Fibroblast of pulmonary artery (primary cell): ENCODE data around the gene TNRC6C.

Experiments used
- DNase-seq: peaks from one replicate; pipeline ENCODE4 v3.0.0-alpha.2; 2010; ENCODE audit warnings: low read depth
- H3K4me3 ChIP-seq: replicated peaks from 2 replicates; pipeline ENCODE4 v1.5.1; 2011; ENCODE audit warnings: low read depth, mild to moderate bottlenecking, control low read depth, low read length, moderate library complexity
- TF ChIP-seq, protein P1 (sequence below): IDR thresholded peaks from 2 replicates; pipeline ENCODE4 v1.5.1; 2011; ENCODE audit warnings: mild to moderate bottlenecking, control low read depth, low read length, inconsistent platforms; ENCODE audit errors: missing control alignments

TNRC6C gene

DNA sequence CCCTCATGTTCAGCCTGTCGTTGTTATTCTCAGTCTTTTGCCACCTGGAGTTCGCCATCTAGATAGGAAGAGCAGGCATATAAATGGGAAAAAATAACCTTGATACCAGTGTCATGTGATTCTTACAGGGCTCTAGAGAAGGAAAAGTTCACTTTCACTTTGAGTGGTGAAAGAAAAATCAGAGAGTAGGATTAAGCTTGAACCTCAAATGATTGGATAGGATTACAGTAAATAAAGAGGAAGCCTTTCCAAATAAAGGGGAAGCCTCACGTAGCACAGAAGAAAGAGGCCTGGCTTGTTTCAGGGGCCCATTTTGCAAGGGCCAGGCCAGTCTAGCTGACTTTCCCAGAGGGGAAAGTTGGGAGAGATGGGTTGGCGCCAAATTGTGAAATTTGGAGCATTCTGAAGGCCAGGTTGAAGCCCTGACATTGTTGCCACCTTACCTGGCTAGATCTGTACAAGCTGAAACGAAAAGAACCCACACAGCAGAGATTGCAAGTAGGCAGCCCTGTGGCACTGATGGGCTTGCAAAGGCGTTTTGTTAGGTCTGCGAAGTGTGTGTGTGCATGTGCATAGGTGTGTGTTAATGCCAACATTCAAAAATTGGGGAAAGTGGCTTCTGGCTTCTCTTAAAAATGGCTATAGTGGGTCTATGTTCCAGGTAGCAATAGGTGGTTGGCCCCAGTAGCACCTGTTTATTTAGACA, 131.2 kb downstream of the TNRC6C start:
- no peak for DNase-seq
- TF ChIP-seq, protein P1, sequence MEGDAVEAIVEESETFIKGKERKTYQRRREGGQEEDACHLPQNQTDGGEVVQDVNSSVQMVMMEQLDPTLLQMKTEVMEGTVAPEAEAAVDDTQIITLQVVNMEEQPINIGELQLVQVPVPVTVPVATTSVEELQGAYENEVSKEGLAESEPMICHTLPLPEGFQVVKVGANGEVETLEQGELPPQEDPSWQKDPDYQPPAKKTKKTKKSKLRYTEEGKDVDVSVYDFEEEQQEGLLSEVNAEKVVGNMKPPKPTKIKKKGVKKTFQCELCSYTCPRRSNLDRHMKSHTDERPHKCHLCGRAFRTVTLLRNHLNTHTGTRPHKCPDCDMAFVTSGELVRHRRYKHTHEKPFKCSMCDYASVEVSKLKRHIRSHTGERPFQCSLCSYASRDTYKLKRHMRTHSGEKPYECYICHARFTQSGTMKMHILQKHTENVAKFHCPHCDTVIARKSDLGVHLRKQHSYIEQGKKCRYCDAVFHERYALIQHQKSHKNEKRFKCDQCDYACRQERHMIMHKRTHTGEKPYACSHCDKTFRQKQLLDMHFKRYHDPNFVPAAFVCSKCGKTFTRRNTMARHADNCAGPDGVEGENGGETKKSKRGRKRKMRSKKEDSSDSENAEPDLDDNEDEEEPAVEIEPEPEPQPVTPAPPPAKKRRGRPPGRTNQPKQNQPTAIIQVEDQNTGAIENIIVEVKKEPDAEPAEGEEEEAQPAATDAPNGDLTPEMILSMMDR = no peak
- no peak overlapping the region for H3K4me3 ChIP-seq

DNA sequence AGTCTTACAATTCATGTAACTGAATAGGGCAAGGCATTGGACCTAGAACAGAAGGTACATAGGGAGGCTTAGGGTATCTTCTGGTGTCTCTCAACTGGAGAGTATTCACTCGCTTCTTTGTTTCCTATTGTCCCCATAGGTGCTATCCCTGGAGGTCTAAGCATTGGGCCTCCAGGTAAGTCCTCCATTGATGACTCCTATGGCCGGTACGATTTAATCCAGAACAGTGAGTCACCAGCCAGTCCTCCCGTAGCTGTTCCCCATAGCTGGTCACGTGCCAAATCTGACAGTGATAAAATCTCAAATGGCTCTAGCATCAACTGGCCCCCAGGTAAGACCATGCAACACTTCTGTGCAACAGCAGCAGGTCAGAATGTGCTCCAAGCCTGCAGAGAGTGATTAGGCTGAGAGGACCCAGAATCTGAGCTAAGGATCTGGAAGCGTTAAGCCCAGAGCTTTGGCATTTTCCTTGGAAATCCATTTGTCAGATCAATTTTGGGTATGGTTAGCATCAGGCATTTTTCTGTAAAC, 134.4 kb downstream of the TNRC6C start:
- no peak overlapping the region for H3K4me3 ChIP-seq
- TF ChIP-seq, protein P1 = no peak
- no peak for DNase-seq

DNA sequence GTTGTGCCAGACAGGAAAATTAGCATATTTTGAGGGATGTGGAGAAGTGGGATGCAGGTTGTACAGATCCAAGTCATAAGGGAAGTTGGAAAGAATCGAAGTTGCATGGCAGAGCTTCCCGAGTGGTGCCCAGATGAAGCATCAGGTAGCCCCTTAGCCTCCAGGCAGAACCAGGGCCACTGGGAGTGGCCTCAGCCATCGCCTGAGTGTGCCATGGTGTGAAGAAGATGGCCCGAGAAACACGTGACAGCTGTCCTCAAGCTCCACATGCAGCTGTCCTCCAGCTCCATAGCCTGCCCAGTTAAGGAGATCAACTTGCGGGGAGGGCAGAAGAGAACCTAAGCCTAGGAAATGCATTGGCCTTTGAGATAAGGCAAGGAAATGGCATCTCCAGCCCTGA, 136.5 kb downstream of the TNRC6C start:
- no peak for DNase-seq
- TF ChIP-seq, protein P1 = no peak
- H3K4me3 ChIP-seq = no peak overlapping the region

DNA sequence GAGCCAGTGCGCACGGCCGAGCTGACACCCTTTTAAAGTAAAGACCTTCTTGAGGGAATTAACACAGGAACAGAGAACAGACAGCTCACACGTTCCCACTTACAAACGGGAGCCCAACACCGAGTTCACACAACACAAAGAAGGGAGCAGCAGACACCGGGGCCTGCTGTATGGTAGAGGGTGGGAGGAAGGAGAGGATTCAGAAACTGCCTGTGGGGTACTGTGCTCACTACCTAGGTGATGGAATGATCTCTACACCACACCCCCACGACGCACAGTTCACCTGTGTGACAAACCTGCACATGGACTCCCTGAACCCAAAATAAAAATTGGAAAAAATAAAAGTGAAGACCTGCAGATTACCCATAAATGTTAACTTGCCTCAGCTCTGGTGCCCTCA, 137.6 kb downstream of the TNRC6C start:
- no peak for DNase-seq
- TF ChIP-seq, protein P1 = no peak
- no peak overlapping the region for H3K4me3 ChIP-seq

DNA sequence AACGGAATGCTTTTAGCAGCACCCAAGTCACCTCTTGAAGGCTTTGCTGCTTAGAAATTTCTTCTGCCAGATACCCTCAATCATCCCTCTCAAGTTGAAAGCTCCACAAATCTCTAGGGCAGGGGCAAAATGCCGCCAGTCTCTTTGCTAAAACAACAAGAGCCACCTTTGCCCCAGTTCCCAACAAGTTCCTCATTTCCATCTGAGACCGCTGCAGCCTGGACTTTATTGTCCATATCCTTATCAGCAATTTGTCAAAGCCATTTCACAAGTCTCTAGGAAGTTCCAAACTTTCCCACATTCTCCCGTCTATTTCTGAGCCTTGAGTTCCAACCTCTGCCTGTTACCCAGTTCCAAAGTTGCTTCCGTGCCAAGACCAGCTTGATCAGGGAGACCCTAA, 142.6 kb downstream of the TNRC6C start:
- DNase-seq = no peak
- H3K4me3 ChIP-seq = no peak overlapping the region
- TF ChIP-seq, protein P1 = no peak

DNA sequence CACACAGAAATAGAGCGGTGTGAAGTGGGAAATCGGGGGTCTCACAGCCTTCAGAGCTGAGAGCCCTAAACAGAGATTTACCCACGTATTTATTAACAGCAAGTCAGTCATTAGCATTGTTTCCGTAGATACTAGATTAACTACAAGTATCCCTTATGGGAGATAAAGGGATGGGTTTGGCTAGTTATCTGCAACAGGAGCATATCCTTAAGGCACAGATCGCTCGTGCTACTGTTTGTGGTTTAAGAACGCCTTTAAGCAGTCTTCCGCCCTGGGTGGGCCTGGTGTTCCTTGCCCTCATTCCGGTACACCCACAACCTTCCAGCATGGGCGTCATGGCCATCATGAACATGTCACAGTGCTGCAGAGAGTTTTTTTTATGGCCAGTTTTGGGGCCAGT, 143.0 kb downstream of the TNRC6C start:
- no peak overlapping the region for H3K4me3 ChIP-seq
- TF ChIP-seq, protein P1 = no peak
- no peak for DNase-seq

DNA sequence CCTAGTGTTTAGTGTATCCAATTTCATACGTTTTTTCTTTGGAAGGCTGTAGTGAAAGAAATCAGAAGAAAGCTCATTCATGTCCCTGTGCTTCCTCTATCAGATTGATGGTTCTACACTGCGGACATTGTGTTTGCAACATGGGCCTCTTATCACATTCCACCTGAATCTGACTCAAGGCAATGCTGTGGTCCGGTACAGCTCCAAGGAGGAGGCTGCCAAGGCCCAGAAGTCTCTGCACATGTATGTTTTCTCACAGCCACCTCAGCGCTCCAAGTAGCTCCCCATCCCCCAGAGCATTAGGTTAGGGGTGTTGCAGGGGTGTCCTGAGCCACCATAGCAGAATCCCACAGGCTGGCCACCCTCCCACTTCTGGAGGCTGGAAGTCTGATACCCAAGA, 144.8 kb downstream of the TNRC6C start:
- no peak for DNase-seq
- TF ChIP-seq, protein P1 = no peak
- H3K4me3 ChIP-seq = no peak overlapping the region
